Spleen (tissue), 11 donors: ENCODE data around the gene ALDH1A2. TPM values are rescaled to one million over a fixed set of nuclear protein-coding genes. Genes with fewer than 3 reads are reported as not detected.

ENCODE experiments used
- DNase-seq: peaks from one replicate; pipeline ENCODE4 v3.0.0-alpha.2; 2020
- H3K27ac ChIP-seq, 8 donors: fragments of 200-600 bp; sonication (generic) in 7 of 8; 1 replicate in 4 of 8; 2 replicates in 4 of 8; pipeline versions ENCODE4 v1.5.0 to v1.8.0; 2016 to 2021; ENCODE audit warnings: inconsistent platforms in 4 of 8, mild to moderate bottlenecking in 4 of 8, moderate library complexity in 1 of 8
- H3K27me3 ChIP-seq, 7 donors: fragments of 200-600 bp; sonication (generic) in 6 of 7; replicated peaks in 1 of 7; 1 replicate in 4 of 7; 2 replicates in 3 of 7; pipeline versions ENCODE4 v1.5.0 to v1.8.0; 2016 to 2021; ENCODE audit warnings: inconsistent platforms in 3 of 7, mild to moderate bottlenecking in 1 of 7
- H3K36me3 ChIP-seq, 6 donors: fragments of 200-600 bp; sonication (generic) in 5 of 6; 1 replicate in 4 of 6; 2 replicates in 2 of 6; pipeline versions ENCODE4 v1.5.0 to v1.8.0; 2016 to 2021; ENCODE audit warnings: inconsistent platforms in 2 of 6
- H3K4me1 ChIP-seq, 6 donors: fragments of 200-600 bp; sonication (generic) in 5 of 6; 1 replicate in 3 of 6; 2 replicates in 3 of 6; pipeline versions ENCODE4 v1.5.0 to v1.8.0; 2016 to 2021; ENCODE audit warnings: inconsistent platforms in 3 of 6
- H3K4me3 ChIP-seq, 8 donors: fragments of 200-600 bp; sonication (generic) in 7 of 8; 1 replicate in 4 of 8; 2 replicates in 4 of 8; pipeline versions ENCODE4 v1.5.0 to v1.8.0; 2016 to 2021; ENCODE audit warnings: inconsistent platforms in 4 of 8, mild to moderate bottlenecking in 4 of 8, moderate library complexity in 2 of 8
- H3K9me3 ChIP-seq, 8 donors: fragments of 200-600 bp; sonication (generic) in 7 of 8; 1 replicate in 4 of 8; 2 replicates in 4 of 8; pipeline versions ENCODE4 v1.5.0 to v1.8.0; 2016 to 2021; ENCODE audit warnings: inconsistent platforms in 4 of 8
- POLR2A ChIP-seq, 3 donors: fragments of 450-650 bp; IDR thresholded peaks; one replicate each; pipeline ENCODE4 v1.5.1; 2017; ENCODE audit warnings: antibody characterized with exemption in 3 of 3, mild to moderate bottlenecking in 1 of 3
- POLR2AphosphoS5 ChIP-seq, 3 donors: sonication (generic); formaldehyde crosslinking; IDR thresholded peaks; one replicate each; pipeline ENCODE4 v1.5.1; 2017; ENCODE audit warnings: antibody characterized with exemption in 3 of 3
- WGBS, 5 donors: extraction: QIAGEN DNeasy Blood & Tissue Kit in 3 of 5; methylation state at CpG; one replicate each; pipeline versions ENCODE4 v1.1.5 to v1.1.7; 2013 to 2018; 5-methylcytosine and 5-hydroxymethylcytosine counted together
- intact Hi-C: fragments of 100-400 bp; cut with DNase I; formaldehyde crosslinking; loops from one replicate; pipeline ENCODE4 v1.15.0; 2023; ENCODE audit warnings: low total_unique reads
- polyA plus RNA-seq, 3 donors: library from polyadenylated mRNA; stranded (reverse); fragments of 200-250 nt; gene quantifications; one replicate each; pipeline ENCODE4 v1.2.1, GENCODE V29; 2013
- total RNA-seq, 7 donors: library from RNA; depleted of rRNA in 3 of 7; stranded (reverse); fragments of >200 nt in 3 of 7; fragmentation: NEBNext Ultra II Directional in 4 of 7; extraction: Animal tissue kit (Norgen Biotek cat#: 25700) in 4 of 7; gene quantifications; one replicate each; pipeline versions ENCODE4 v1.1.0 to v1.2.1, GENCODE V29; 2016 to 2021
- TF ChIP-seq, protein P1 (sequence below), 11 experiments: fragments of 200-600 bp in 7 of 11; fragments of 450-650 bp in 4 of 11; sonication (generic) in 4 of 11; IDR thresholded peaks in 8 of 11; conservative IDR thresholded peaks in 3 of 11; 1 replicate in 7 of 11; 2 replicates in 4 of 11; pipeline versions ENCODE4 v1.4.0 to v1.8.0; 2016 to 2021; ENCODE audit warnings: antibody characterized with exemption in 11 of 11, inconsistent platforms in 4 of 11, mild to moderate bottlenecking in 1 of 11
- donor health status: healthy with polysubstance abuse.
- donor health status: DM: no; HTN: no; CAD: no; lungs with moderate emphysema.
- donor health status: DM: no; HTN: no; CAD: no.
- donor health status: Bipolar disorder and iron deficiency.
- donor health status: healthy.
- donor health status: DM: no; HTN: no; CAD: no.
- donor health status: DM: yes; HTN: yes; CAD: no.

Gene ALDH1A2
- total and polyA plus RNA-seq, 10 donors, result 0.26 to 20.3 (median 4.8) TPM

DNA sequence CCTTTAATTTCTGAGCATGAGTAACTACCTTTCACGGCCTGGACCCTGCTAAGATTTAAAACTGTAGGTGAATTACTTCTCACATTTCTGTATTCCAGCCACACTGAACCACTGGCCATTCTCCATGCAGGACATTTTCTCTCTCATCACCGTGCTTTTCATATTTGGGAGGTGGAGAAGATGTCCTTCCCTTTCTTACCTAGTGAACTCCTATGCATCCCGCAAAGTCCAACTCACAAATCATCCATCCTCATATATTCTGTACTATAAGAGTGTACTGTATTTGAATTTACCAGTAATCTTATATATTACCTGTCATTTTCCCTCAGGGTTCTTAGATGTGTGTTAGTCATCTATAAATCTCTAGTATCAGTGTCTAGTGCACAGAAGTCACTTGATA is 139.9 kb downstream of the ALDH1A2 start:
- TF ChIP-seq POLR2AphosphoS5 (IDR thresholded peaks at IDR 0.05) (no peak), POLR2A (IDR thresholded peaks at IDR 0.05) (no peak)
- TF ChIP-seq, protein P1, sequence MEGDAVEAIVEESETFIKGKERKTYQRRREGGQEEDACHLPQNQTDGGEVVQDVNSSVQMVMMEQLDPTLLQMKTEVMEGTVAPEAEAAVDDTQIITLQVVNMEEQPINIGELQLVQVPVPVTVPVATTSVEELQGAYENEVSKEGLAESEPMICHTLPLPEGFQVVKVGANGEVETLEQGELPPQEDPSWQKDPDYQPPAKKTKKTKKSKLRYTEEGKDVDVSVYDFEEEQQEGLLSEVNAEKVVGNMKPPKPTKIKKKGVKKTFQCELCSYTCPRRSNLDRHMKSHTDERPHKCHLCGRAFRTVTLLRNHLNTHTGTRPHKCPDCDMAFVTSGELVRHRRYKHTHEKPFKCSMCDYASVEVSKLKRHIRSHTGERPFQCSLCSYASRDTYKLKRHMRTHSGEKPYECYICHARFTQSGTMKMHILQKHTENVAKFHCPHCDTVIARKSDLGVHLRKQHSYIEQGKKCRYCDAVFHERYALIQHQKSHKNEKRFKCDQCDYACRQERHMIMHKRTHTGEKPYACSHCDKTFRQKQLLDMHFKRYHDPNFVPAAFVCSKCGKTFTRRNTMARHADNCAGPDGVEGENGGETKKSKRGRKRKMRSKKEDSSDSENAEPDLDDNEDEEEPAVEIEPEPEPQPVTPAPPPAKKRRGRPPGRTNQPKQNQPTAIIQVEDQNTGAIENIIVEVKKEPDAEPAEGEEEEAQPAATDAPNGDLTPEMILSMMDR (IDR thresholded peaks at IDR 0.05 in 8 of 11, conservative IDR thresholded peaks at IDR 0.05 in 3 of 11), result no peak
- H3K4me1 ChIP-seq, result peaks cover 2 to 43% (median 11%) of the 10 kb centered on the region in 6 donors
- intact Hi-C loops, result no loop called here
- no peak overlapping the region for H3K4me3 ChIP-seq
- no peaks in the 10 kb centered on the region for H3K27me3 ChIP-seq
- no peak overlapping the region for H3K27ac ChIP-seq
- DNase-seq, result no peak
- no peaks in the 10 kb centered on the region for H3K36me3 ChIP-seq
- 86 to 96% (median 91%) methylated on average over 3 of the region's 3 CpGs for WGBS, 5 donors
- no peaks in the 10 kb centered on the region for H3K9me3 ChIP-seq

DNA sequence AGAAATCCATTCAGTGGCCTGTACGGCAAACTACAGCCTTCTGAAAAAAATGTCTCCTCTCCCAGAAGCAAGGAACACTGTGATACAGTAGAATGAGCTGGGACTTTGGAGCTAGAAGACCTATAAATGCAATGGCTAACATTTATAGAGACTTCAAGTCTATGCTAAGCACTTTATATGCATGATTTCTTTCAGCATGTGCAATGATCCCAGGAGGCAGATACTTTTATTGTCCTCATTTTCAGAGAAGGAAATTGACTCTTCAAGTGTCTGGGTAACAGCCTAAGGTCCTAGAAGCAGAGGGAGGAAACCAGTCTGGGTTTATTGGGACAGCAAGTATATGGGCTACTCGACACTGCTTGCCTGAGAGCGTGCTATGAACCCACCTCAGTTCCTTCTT is 140.9 kb downstream of the ALDH1A2 start:
- Histone ChIP-seq H3K4me1 (peaks cover 2 to 43% (median 11%) of the 10 kb centered on the region in 6 donors), H3K27ac (peak overlapping the region in 1 of 8 donors; percentile 76), H3K4me3 (no peak overlapping the region), H3K9me3 (no peaks in the 10 kb centered on the region), H3K36me3 (no peaks in the 10 kb centered on the region), H3K27me3 (no peaks in the 10 kb centered on the region)
- intact Hi-C loops, result no loop called here
- TF ChIP-seq POLR2A (IDR thresholded peaks at IDR 0.05), result no peak
- no peak for TF ChIP-seq POLR2AphosphoS5 (IDR thresholded peaks at IDR 0.05)
- TF ChIP-seq, protein P1 (IDR thresholded peaks at IDR 0.05 in 8 of 11, conservative IDR thresholded peaks at IDR 0.05 in 3 of 11), result no peak
- no peak for DNase-seq
- 70 to 82% (median 72%) methylated on average over 3 of the region's 3 CpGs for WGBS, 5 donors

DNA sequence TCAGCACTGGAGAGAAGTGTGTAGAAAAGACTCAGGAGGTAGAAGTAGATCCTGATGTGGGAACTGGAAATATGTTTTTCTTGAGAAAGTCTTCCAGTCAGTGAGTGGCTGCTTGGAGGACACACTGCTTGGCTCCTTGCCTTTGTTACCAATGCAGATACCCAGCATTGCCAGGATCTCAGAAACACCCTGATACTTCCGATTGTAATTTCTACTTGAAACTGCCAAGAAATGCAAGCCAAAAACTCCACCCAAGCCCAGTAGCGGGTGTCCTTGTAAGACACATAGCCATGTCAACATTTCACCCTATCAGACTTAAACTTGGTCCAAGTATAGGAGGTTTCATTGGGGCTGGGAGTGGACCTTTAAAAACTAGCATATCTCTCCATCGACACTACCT is 141.8 kb downstream of the ALDH1A2 start:
- Histone ChIP-seq H3K9me3 (no peaks in the 10 kb centered on the region), H3K36me3 (no peaks in the 10 kb centered on the region), H3K27ac (peak overlapping the region in 7 of 8 donors; percentile 15 to 76 (median 58)), H3K27me3 (no peaks in the 10 kb centered on the region), H3K4me1 (peaks cover 2 to 43% (median 11%) of the 10 kb centered on the region in 6 donors), H3K4me3 (no peak overlapping the region)
- 41 to 71% (median 56%) methylated on average over 3 of the region's 3 CpGs for WGBS, 5 donors
- intact Hi-C loops, result no loop called here
- no peak for DNase-seq
- TF ChIP-seq, protein P1 (IDR thresholded peaks at IDR 0.05 in 8 of 11, conservative IDR thresholded peaks at IDR 0.05 in 3 of 11), result no peak
- TF ChIP-seq POLR2A (IDR thresholded peaks at IDR 0.05) (no peak), POLR2AphosphoS5 (IDR thresholded peaks at IDR 0.05) (no peak)

DNA sequence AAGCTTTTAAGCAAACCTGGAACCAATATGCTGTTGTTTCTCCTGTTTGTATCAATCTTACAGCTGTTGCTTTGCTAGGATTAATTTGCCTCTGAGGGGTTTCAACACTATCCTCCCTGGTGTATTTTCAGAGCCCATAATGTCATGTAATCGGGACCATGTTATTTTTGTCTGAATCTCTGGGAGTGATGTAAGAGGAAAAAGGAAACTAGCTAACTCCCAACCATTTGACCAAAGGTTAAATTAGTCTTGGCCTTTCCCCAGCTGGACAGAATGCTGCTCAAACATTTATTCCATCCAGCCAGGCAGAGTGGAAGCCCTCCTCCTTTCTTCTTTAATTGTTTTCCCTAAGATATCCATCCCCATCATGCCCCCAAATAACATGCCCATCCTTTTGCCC is 142.2 kb downstream of the ALDH1A2 start:
- H3K27ac ChIP-seq, result peak overlapping the region in 7 of 8 donors; percentile 33 to 76 (median 58)
- intact Hi-C loops, result no loop called here
- WGBS, 5 donors, result 13 to 33% (median 22%) methylated on average over 1 of the region's 1 CpG
- H3K27me3 ChIP-seq, result no peaks in the 10 kb centered on the region
- H3K9me3 ChIP-seq, result no peaks in the 10 kb centered on the region
- peaks cover 2 to 43% (median 11%) of the 10 kb centered on the region in 6 donors for H3K4me1 ChIP-seq
- DNase-seq, result no peak
- TF ChIP-seq POLR2A (IDR thresholded peaks at IDR 0.05) (no peak), POLR2AphosphoS5 (IDR thresholded peaks at IDR 0.05) (no peak)
- TF ChIP-seq, protein P1 (IDR thresholded peaks at IDR 0.05 in 8 of 11, conservative IDR thresholded peaks at IDR 0.05 in 3 of 11), result no peak
- no peaks in the 10 kb centered on the region for H3K36me3 ChIP-seq
- H3K4me3 ChIP-seq, result no peak overlapping the region
